ENCODE data around the gene STK38.
"Not testable (repeated sequence)": the region's sequence is repeated elsewhere in the genome, so short reads cannot be mapped to it uniquely, and the experiment has no call there.

STK38 gene

GRCh38 chr6:36461646-36462045, 85.6 kb downstream of the STK38 start:
- H3K4me1 ChIP-seq (ENCODE audit: insufficient read depth, poor library complexity, severe bottlenecking), result no peaks in the 10 kb centered on the region
- no peaks in the 10 kb centered on the region for H3K27me3 ChIP-seq (ENCODE audit: insufficient read depth, poor library complexity, severe bottlenecking)
- no peak for ATAC-seq (ENCODE audit: low read depth)
- peaks cover 4% of the 10 kb centered on the region; the same call in 1 of the 2 replicates for H3K36me3 ChIP-seq (ENCODE audit: low read depth)
- H3K27ac ChIP-seq (ENCODE audit: poor library complexity, severe bottlenecking), result no peak overlapping the region
- DNase-seq (ENCODE audit: low spot score), result no peak
- H3K9me3 ChIP-seq (ENCODE audit: severe bottlenecking), result no peaks in the 10 kb centered on the region
- H3K4me3 ChIP-seq (ENCODE audit: severe bottlenecking), result no peak overlapping the region
- TF ChIP-seq CTCF (IDR thresholded peaks at IDR 0.05; ENCODE audit: poor library complexity, severe bottlenecking), result no peak

GRCh38 chr6:36460916-36461315, 86.4 kb downstream of the STK38 start:
- Histone ChIP-seq H3K4me1 (ENCODE audit: insufficient read depth, poor library complexity, severe bottlenecking) (no peaks in the 10 kb centered on the region), H3K9me3 (ENCODE audit: severe bottlenecking) (no peaks in the 10 kb centered on the region), H3K4me3 (ENCODE audit: severe bottlenecking) (no peak overlapping the region), H3K27ac (ENCODE audit: poor library complexity, severe bottlenecking) (no peak overlapping the region), H3K36me3 (ENCODE audit: low read depth) (peaks cover 4% of the 10 kb centered on the region; the same call in 1 of the 2 replicates), H3K27me3 (ENCODE audit: insufficient read depth, poor library complexity, severe bottlenecking) (no peaks in the 10 kb centered on the region)
- DNase-seq (ENCODE audit: low spot score), result no peak
- no peak for TF ChIP-seq CTCF (IDR thresholded peaks at IDR 0.05; ENCODE audit: poor library complexity, severe bottlenecking)
- no peak for ATAC-seq (ENCODE audit: low read depth)

- no peak for TF ChIP-seq CTCF (IDR thresholded peaks at IDR 0.05; ENCODE audit: poor library complexity, severe bottlenecking)
- ATAC-seq (ENCODE audit: low read depth), result no peak
- DNase-seq (ENCODE audit: low spot score), result no peak
- H3K4me1 ChIP-seq (ENCODE audit: insufficient read depth, poor library complexity, severe bottlenecking), result no peaks in the 10 kb centered on the region
- no peaks in the 10 kb centered on the region for H3K27me3 ChIP-seq (ENCODE audit: insufficient read depth, poor library complexity, severe bottlenecking)
- no peak overlapping the region for H3K27ac ChIP-seq (ENCODE audit: poor library complexity, severe bottlenecking)
- H3K36me3 ChIP-seq (ENCODE audit: low read depth), result peaks cover 11% of the 10 kb centered on the region
- no peaks in the 10 kb centered on the region for H3K9me3 ChIP-seq (ENCODE audit: severe bottlenecking)
- no peak overlapping the region for H3K4me3 ChIP-seq (ENCODE audit: severe bottlenecking)
Measured at GRCh38 chr6:36459501-36459900, 87.8 kb downstream of the STK38 start.

- Histone ChIP-seq H3K9me3 (ENCODE audit: severe bottlenecking) (no peaks in the 10 kb centered on the region), H3K4me1 (ENCODE audit: insufficient read depth, poor library complexity, severe bottlenecking) (no peaks in the 10 kb centered on the region), H3K27me3 (ENCODE audit: insufficient read depth, poor library complexity, severe bottlenecking) (no peaks in the 10 kb centered on the region), H3K4me3 (ENCODE audit: severe bottlenecking) (no peak overlapping the region), H3K36me3 (ENCODE audit: low read depth) (peaks cover 36% of the 10 kb centered on the region), H3K27ac (ENCODE audit: poor library complexity, severe bottlenecking) (no peak overlapping the region)
- no peak for TF ChIP-seq CTCF (IDR thresholded peaks at IDR 0.05; ENCODE audit: poor library complexity, severe bottlenecking)
- ATAC-seq (ENCODE audit: low read depth) (no peak), DNase-seq (ENCODE audit: low spot score) (no peak)
Measured at GRCh38 chr6:36455486-36456027, 91.7 kb downstream of the STK38 start.

- not testable (repeated sequence) for H3K4me1 ChIP-seq (ENCODE audit: insufficient read depth, poor library complexity, severe bottlenecking)
Measured at GRCh38 chr6:36452897-36453296, 94.4 kb downstream of the STK38 start.

GRCh38 chr6:36449173-36449572, 98.1 kb downstream of the STK38 start:
- H3K27ac ChIP-seq (ENCODE audit: poor library complexity, severe bottlenecking); H3K4me3 ChIP-seq (ENCODE audit: severe bottlenecking); H3K27me3 ChIP-seq (ENCODE audit: insufficient read depth, poor library complexity, severe bottlenecking); H3K9me3 ChIP-seq (ENCODE audit: severe bottlenecking); ATAC-seq (ENCODE audit: low read depth); DNase-seq (ENCODE audit: low spot score): not testable (repeated sequence)
- Histone ChIP-seq H3K4me1 (ENCODE audit: insufficient read depth, poor library complexity, severe bottlenecking) (peaks cover 11% of the 10 kb centered on the region), H3K36me3 (ENCODE audit: low read depth) (peaks cover 44% of the 10 kb centered on the region)

More at GRCh38 chr6:36452897-36453296, 94.4 kb downstream of the STK38 start:
- H3K4me3 ChIP-seq (ENCODE audit: severe bottlenecking); ATAC-seq (ENCODE audit: low read depth); DNase-seq (ENCODE audit: low spot score); H3K9me3 ChIP-seq (ENCODE audit: severe bottlenecking); H3K27me3 ChIP-seq (ENCODE audit: insufficient read depth, poor library complexity, severe bottlenecking); H3K27ac ChIP-seq (ENCODE audit: poor library complexity, severe bottlenecking): not testable (repeated sequence)
- peaks cover 49% of the 10 kb centered on the region for H3K36me3 ChIP-seq (ENCODE audit: low read depth)

Measured in RWPE2 (cell line).